Heart right ventricle (tissue), 16 donors: Measurements from ENCODE around the gene EGFR. TPM values are rescaled to one million over a fixed set of nuclear protein-coding genes. Genes with fewer than 3 reads are reported as not detected.

ENCODE experiments used
- ATAC-seq, 8 donors: fragments of 200-7000 bp; cut with Tn5 transposase; one replicate each; pipeline ENCODE4 v1.9.1; 2020; ENCODE audit warnings: mild to moderate bottlenecking in 8 of 8, moderate library complexity in 8 of 8, moderate number of reproducible peaks in 1 of 8
- DNase-seq, 2 donors: peaks; one replicate each; pipeline ENCODE4 v3.0.0-alpha.2; 2020
- H3K27ac ChIP-seq, 10 donors: fragments of 200-600 bp; sonication (generic) in 2 of 10; one replicate each; pipeline versions ENCODE4 v1.5.0 to v1.8.0; 2020 to 2022; ENCODE audit warnings: mild to moderate bottlenecking in 3 of 10
- H3K27me3 ChIP-seq, 7 donors: fragments of 200-600 bp; one replicate each; pipeline ENCODE4 v1.8.0; 2021 to 2022; ENCODE audit warnings: mild to moderate bottlenecking in 2 of 7
- H3K36me3 ChIP-seq, 9 donors: fragments of 200-600 bp; sonication (generic) in 1 of 9; one replicate each; pipeline versions ENCODE4 v1.5.0 to v1.8.0; 2020 to 2022; ENCODE audit warnings: mild to moderate bottlenecking in 2 of 9
- H3K4me1 ChIP-seq, 9 donors: fragments of 200-600 bp; sonication (generic) in 1 of 9; one replicate each; pipeline versions ENCODE4 v1.5.0 to v1.8.0; 2020 to 2022; ENCODE audit warnings: mild to moderate bottlenecking in 4 of 9
- H3K4me3 ChIP-seq, 10 donors: fragments of 200-600 bp; sonication (generic) in 2 of 10; one replicate each; pipeline versions ENCODE4 v1.5.0 to v1.8.0; 2020 to 2022; ENCODE audit warnings: mild to moderate bottlenecking in 7 of 10, moderate library complexity in 2 of 10
- H3K9me3 ChIP-seq, 11 donors: fragments of 200-600 bp in 10 of 11; sonication (generic) in 2 of 11; one replicate each; pipeline versions ENCODE4 v1.5.0 to v1.8.0; 2013 to 2022; ENCODE audit warnings: mild to moderate bottlenecking in 2 of 11, control low read depth in 1 of 11, moderate library complexity in 1 of 11
- CTCF ChIP-seq, 9 donors: fragments of 200-600 bp; sonication (generic) in 2 of 9; IDR thresholded peaks; one replicate each; pipeline versions ENCODE4 v1.5.0 to v1.8.0; 2021 to 2022; ENCODE audit warnings: antibody characterized with exemption in 9 of 9, mild to moderate bottlenecking in 5 of 9, moderate library complexity in 1 of 9
- WGBS, 2 donors: extraction: QIAGEN DNeasy Blood & Tissue Kit; methylation state at CpG; one replicate each; pipeline ENCODE4 v1.1.7; 2013; ENCODE audit warnings: inconsistent platforms in 1 of 2; 5-methylcytosine and 5-hydroxymethylcytosine counted together
- intact Hi-C, 10 donors: fragments of 100-400 bp; cut with DNase I; formaldehyde crosslinking; loops; one replicate each; pipeline versions ENCODE4 v1.11.1 to v1.14.2; 2022
- polyA plus RNA-seq, 2 donors: library from polyadenylated mRNA; stranded (reverse); fragments of 200-250 nt; gene quantifications; one replicate each; pipeline ENCODE4 v1.2.3, GENCODE V29; 2013
- total RNA-seq, 10 donors: library from RNA; stranded (reverse); fragmentation: NEBNext Ultra II Directional in 3 of 10; extraction: Animal tissue kit (Norgen Biotek cat#: 25700) in 3 of 10; gene quantifications; one replicate each; pipeline versions ENCODE4 v1.2.1 to v1.2.4, GENCODE V29; 2021 to 2023
- donor health status: Arrhythmogenic right ventricular cardiomyopathy.
- donor health status: ischemic (EF 13 %, LVEDD 7.1; RV severe dilation, severe dysfunction).
- donor health status: healthy with polysubstance abuse.
- donor health status: DM: no; HTN: yes; CAD: no.
- donor health status: DM: no; HTN: no; CAD: no.
- donor health status: ischemic (EF 25% LVEDD 6.9; RV normal size, moderate dysfunction).
- donor health status: ischemic (EF 25% LVEDD 5.7; RV mildly dilated, moderate dysfunction).
- donor health status: healthy.
- donor health status: DM: yes; HTN: yes; CAD: no.
- donor health status: Ischemic cardiomyopathy.
- donor health status: ischemic (EF 35%, LVEDD 5.7; RV mildly dilated, moderate dysfunction).
- donor health status: nonischemic (EF 11% LVEDD 7.7; RV severe dilation, severe dysfunction).
- donor health status: DM: yes; HTN: yes; CAD: no.
- donor health status: PGD.
- donor health status: ischemic (EF 29% LVEDD 5.4; RV normal size, mild dysfunction).
- donor health status: nonischemic (EF 23%, LVEDD 6.1; RV moderate dilation, normal function).

Gene EGFR
- total and polyA plus RNA-seq, 12 donors: 1.9 to 13.5 (median 7.6) TPM

DNA sequence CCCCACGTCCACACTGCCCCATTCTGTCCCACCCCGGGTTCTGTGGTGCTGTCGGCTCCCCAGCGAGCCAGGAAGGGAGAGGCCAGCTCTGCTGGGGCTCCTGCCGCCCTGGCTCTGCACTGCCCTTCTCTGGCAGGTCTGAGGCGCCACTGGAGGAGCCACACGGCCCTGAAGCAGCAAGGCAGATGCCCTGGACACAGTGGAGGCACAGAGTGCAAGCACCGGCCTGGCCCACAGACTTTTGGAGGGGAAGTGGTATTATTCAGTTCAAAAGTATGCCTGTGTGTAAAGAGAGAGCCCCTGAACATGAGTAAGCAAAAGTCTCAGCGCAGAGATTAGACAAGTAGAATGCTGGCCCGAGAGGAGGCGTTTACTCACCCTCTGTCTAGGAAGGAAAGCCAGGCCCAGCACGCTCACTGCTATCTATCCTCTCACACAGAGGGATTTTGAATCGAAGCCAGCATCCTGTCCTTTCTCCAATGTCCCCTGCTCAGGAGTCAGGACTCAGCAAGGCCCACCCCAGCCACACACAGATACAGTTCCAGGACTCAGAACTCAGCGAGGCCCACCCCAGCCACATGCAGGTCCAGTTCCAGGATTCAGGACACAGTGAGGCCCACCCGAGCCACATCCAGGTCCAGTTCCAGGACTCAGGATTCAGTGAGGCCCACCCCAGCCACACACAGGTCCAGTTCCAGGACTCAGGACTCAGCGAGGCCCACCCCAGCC, 115.0 kb downstream of the EGFR start:
- DNase-seq (peak; percentile 55 to 81), ATAC-seq (peak; percentile 57 to 91 (median 76))
- intact Hi-C loops: loop anchor here in 5 of 10 donors (2.0 to 10.0 kb wide), 11 partner anchors 36 to 124 kb away; partner anchors contain the start of gene EGFR (in 2 of the 5)
- peak in 2 of 9 donors; percentile 4 to 37 for TF ChIP-seq CTCF (IDR thresholded peaks at IDR 0.05)
- Histone ChIP-seq H3K4me1 (peaks cover 21 to 61% (median 49%) of the 10 kb centered on the region in 9 donors), H3K9me3 (peaks cover 0 to 11% (median 0%) of the 10 kb centered on the region in 11 donors), H3K27ac (peak overlapping the region; percentile 45 to 88 (median 78)), H3K36me3 (no peaks in the 10 kb centered on the region), H3K27me3 (no peaks in the 10 kb centered on the region), H3K4me3 (no peak overlapping the region)
- 43 to 45% methylated on average over 16 of the region's 16 CpGs for WGBS, 2 donors

GRCh38 chr7:55134359-55134725, 115.5 kb downstream of the EGFR start:
- no peak for TF ChIP-seq CTCF (IDR thresholded peaks at IDR 0.05)
- Histone ChIP-seq H3K27ac (peak overlapping the region in 9 of 10 donors; percentile 45 to 88 (median 79)), H3K27me3 (no peaks in the 10 kb centered on the region), H3K9me3 (peaks cover 0 to 12% (median 0%) of the 10 kb centered on the region in 11 donors), H3K4me3 (no peak overlapping the region), H3K4me1 (peaks cover 17 to 55% (median 44%) of the 10 kb centered on the region in 9 donors), H3K36me3 (no peaks in the 10 kb centered on the region)
- 77 to 87% methylated on average over 4 of the region's 4 CpGs for WGBS, 2 donors
- intact Hi-C loops: loop anchor here in 5 of 10 donors (2.0 to 10.0 kb wide), 11 partner anchors 37 to 123 kb away; partner anchors contain the start of gene EGFR (in 2 of the 5)
- DNase-seq (no peak), ATAC-seq (no peak)

- peaks cover 0 to 12% (median 0%) of the 10 kb centered on the region in 11 donors for H3K9me3 ChIP-seq
- no peaks in the 10 kb centered on the region for H3K27me3 ChIP-seq
- H3K27ac ChIP-seq: peak overlapping the region in 7 of 10 donors; percentile 76 to 88 (median 81)
- intact Hi-C loops: loop anchor here in 5 of 10 donors (2.0 to 10.0 kb wide), 12 partner anchors 37 to 123 kb away; partner anchors contain the start of gene EGFR (in 2 of the 5)
- no peak overlapping the region for H3K4me3 ChIP-seq
- WGBS, 2 donors: 70 to 93% methylated on average over 2 of the region's 2 CpGs
- ATAC-seq (no peak), DNase-seq (no peak)
- no peaks in the 10 kb centered on the region for H3K36me3 ChIP-seq
- peaks cover 12 to 53% (median 39%) of the 10 kb centered on the region in 9 donors for H3K4me1 ChIP-seq
- no peak for TF ChIP-seq CTCF (IDR thresholded peaks at IDR 0.05)
These were observed 116.0 kb downstream of the EGFR start for GRCh38 chr7:55134786-55135185.

GRCh38 chr7:55135462-55135861, 116.6 kb downstream of the EGFR start:
- Histone ChIP-seq H3K4me3 (no peak overlapping the region), H3K4me1 (peaks cover 8 to 53% (median 38%) of the 10 kb centered on the region in 9 donors), H3K27me3 (no peaks in the 10 kb centered on the region), H3K36me3 (no peaks in the 10 kb centered on the region), H3K27ac (no peak overlapping the region), H3K9me3 (peaks cover 0 to 12% (median 0%) of the 10 kb centered on the region in 11 donors)
- intact Hi-C loops: loop anchor here in 2 of 10 donors (2.0 to 10.0 kb wide), 4 partner anchors 42 to 119 kb away; partner anchors contain the start of gene EGFR (in 1 of the 2)
- no peak for ATAC-seq
- DNase-seq: no peak
- no peak for TF ChIP-seq CTCF (IDR thresholded peaks at IDR 0.05)
